Testis (tissue), 3 donors: ENCODE measurements around the gene RNF114. TPM values are rescaled to one million over a fixed set of nuclear protein-coding genes. Genes with fewer than 3 reads are reported as not detected.

ENCODE experiments used
- DNase-seq: peaks from one replicate; pipeline ENCODE4 v3.0.0-alpha.2; 2019
- H3K27ac ChIP-seq, 2 donors: fragments of 200-600 bp; sonication (generic); one replicate each; pipeline ENCODE4 v1.5.1; 2019
- H3K27me3 ChIP-seq: fragments of 200-600 bp; sonication (generic); one replicate; pipeline ENCODE4 v1.5.1; 2019
- H3K36me3 ChIP-seq: fragments of 200-600 bp; sonication (generic); one replicate; pipeline ENCODE4 v1.5.1; 2017; ENCODE audit warnings: low read depth; ENCODE audit errors: missing control alignments
- H3K4me1 ChIP-seq: fragments of 200-600 bp; sonication (generic); one replicate; pipeline ENCODE4 v1.5.1; 2019
- H3K4me3 ChIP-seq, 2 donors: fragments of 200-600 bp; sonication (generic); one replicate each; pipeline ENCODE4 v1.5.1; 2017 to 2019
- H3K9me3 ChIP-seq: fragments of 200-600 bp; sonication (generic); one replicate; pipeline ENCODE4 v1.5.1; 2017
- CTCF ChIP-seq, 3 experiments: fragments of 450-650 bp in 2 of 3; fragments of 200-600 bp in 1 of 3; sonication (generic) in 1 of 3; IDR thresholded peaks; one replicate each; pipeline ENCODE4 v1.5.1; 2016 to 2019; ENCODE audit warnings: antibody characterized with exemption in 3 of 3, mild to moderate bottlenecking in 2 of 3, moderate library complexity in 1 of 3
- POLR2A ChIP-seq: fragments of 450-650 bp; IDR thresholded peaks from one replicate; pipeline ENCODE4 v1.6.1; 2017; ENCODE audit warnings: antibody characterized with exemption, mild to moderate bottlenecking, moderate library complexity
- WGBS, 2 donors: methylation state at CpG; one replicate each; pipeline ENCODE4 v1.1.5; 2018; 5-methylcytosine and 5-hydroxymethylcytosine counted together
- intact Hi-C: fragments of 100-400 bp; cut with DNase I; formaldehyde crosslinking; loops from one replicate; pipeline ENCODE4 v1.15.1; 2023; ENCODE audit warnings: low total_unique reads
- polyA plus RNA-seq: library from polyadenylated mRNA; stranded (reverse); fragments of 350-450 nt; fragmentation: Illumina TruSeq; extraction: RNeasy Lipid Tissue Mini Kit (QIAGEN cat#74804); gene quantifications from one replicate; pipeline ENCODE4 v1.2.3, GENCODE V29; 2014; ENCODE audit warnings: low read depth, low replicate concordance; ENCODE audit not compliant: insufficient read depth
- total RNA-seq, 2 donors: library from RNA; depleted of rRNA; stranded (reverse); fragments of >200 nt; gene quantifications; one replicate each; pipeline ENCODE4 v1.2.3, GENCODE V29; 2016

RNF114 gene
- total and polyA plus RNA-seq, 3 donors from 2014 or later = 472 to 531 (median 479) TPM

GRCh38 chr20:49891476-49892110, 44.6 kb upstream of the RNF114 start:
- Histone ChIP-seq H3K4me1 (peaks cover 63% of the 10 kb centered on the region), H3K36me3 (no peaks in the 10 kb centered on the region), H3K27ac (no peak overlapping the region), H3K9me3 (no peaks in the 10 kb centered on the region), H3K27me3 (no peaks in the 10 kb centered on the region), H3K4me3 (no peak overlapping the region)
- no peak for DNase-seq
- intact Hi-C loops = no loop called here
- 81 to 88% methylated on average over 11 to 13 of the region's 13 CpGs for WGBS, 2 donors
- no peak for TF ChIP-seq POLR2A
- TF ChIP-seq CTCF (IDR thresholded peaks at IDR 0.05) = no peak

GRCh38 chr20:49892260-49892659, 43.9 kb upstream of the RNF114 start:
- Histone ChIP-seq H3K4me3 (no peak overlapping the region), H3K9me3 (no peaks in the 10 kb centered on the region), H3K27me3 (no peaks in the 10 kb centered on the region), H3K4me1 (peaks cover 56% of the 10 kb centered on the region), H3K27ac (peak overlapping the region; percentile 7 to 77), H3K36me3 (no peaks in the 10 kb centered on the region)
- TF ChIP-seq CTCF (IDR thresholded peaks at IDR 0.05) (no peak), POLR2A (no peak)
- intact Hi-C loops = no loop called here
- WGBS, 2 donors = 81 to 92% methylated on average over 5 to 9 of the region's 9 CpGs
- no peak for DNase-seq

- H3K4me1 ChIP-seq = peaks cover 50% of the 10 kb centered on the region
- no peaks in the 10 kb centered on the region for H3K36me3 ChIP-seq
- TF ChIP-seq CTCF (IDR thresholded peaks at IDR 0.05) (no peak), POLR2A (no peak)
- peak; percentile 83 for DNase-seq
- no peaks in the 10 kb centered on the region for H3K27me3 ChIP-seq
- no peaks in the 10 kb centered on the region for H3K9me3 ChIP-seq
- no peak overlapping the region for H3K4me3 ChIP-seq
- 26 to 37% methylated on average over 11 of the region's 11 CpGs for whole genome bisulfite sequencing, 2 donors
- H3K27ac ChIP-seq = peak overlapping the region; percentile 7 to 77
- intact Hi-C loops = no loop called here
These were observed 43.4 kb upstream of the RNF114 start for GRCh38 chr20:49892817-49893216.

- Histone ChIP-seq H3K9me3 (no peaks in the 10 kb centered on the region), H3K36me3 (no peaks in the 10 kb centered on the region), H3K4me3 (no peak overlapping the region), H3K27me3 (no peaks in the 10 kb centered on the region), H3K4me1 (peaks cover 44% of the 10 kb centered on the region), H3K27ac (peak overlapping the region; percentile 32 to 77)
- intact Hi-C loops = no loop called here
- no peak for DNase-seq
- no peak for TF ChIP-seq CTCF (IDR thresholded peaks at IDR 0.05)
- no peak for TF ChIP-seq POLR2A
- 56 to 57% methylated on average over 12 of the region's 12 CpGs for WGBS, 2 donors
These were observed 42.7 kb upstream of the RNF114 start for GRCh38 chr20:49893242-49894072.
